GM12865 (cell line): ENCODE data around the gene UBE2G2.
A peak's percentile ranks its signal among the peaks of the same experiment; 100 is the strongest.

Experiments used
- DNase-seq: peaks from one replicate; pipeline ENCODE4 v3.0.0; 2010; ENCODE audit warnings: low read depth
- H3K4me3 ChIP-seq: 2 replicates; pipeline ENCODE4 v1.5.1; 2011; ENCODE audit warnings: mild to moderate bottlenecking, low read depth, low read length, control low read depth
- TF ChIP-seq, protein P1 (sequence below): IDR thresholded peaks from 2 replicates; pipeline ENCODE4 v1.5.1; 2011; ENCODE audit warnings: low read length, control low read depth, low read depth, inconsistent platforms; ENCODE audit not compliant: insufficient read depth; ENCODE audit errors: missing control alignments

Gene UBE2G2, protein sequence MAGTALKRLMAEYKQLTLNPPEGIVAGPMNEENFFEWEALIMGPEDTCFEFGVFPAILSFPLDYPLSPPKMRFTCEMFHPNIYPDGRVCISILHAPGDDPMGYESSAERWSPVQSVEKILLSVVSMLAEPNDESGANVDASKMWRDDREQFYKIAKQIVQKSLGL

DNA sequence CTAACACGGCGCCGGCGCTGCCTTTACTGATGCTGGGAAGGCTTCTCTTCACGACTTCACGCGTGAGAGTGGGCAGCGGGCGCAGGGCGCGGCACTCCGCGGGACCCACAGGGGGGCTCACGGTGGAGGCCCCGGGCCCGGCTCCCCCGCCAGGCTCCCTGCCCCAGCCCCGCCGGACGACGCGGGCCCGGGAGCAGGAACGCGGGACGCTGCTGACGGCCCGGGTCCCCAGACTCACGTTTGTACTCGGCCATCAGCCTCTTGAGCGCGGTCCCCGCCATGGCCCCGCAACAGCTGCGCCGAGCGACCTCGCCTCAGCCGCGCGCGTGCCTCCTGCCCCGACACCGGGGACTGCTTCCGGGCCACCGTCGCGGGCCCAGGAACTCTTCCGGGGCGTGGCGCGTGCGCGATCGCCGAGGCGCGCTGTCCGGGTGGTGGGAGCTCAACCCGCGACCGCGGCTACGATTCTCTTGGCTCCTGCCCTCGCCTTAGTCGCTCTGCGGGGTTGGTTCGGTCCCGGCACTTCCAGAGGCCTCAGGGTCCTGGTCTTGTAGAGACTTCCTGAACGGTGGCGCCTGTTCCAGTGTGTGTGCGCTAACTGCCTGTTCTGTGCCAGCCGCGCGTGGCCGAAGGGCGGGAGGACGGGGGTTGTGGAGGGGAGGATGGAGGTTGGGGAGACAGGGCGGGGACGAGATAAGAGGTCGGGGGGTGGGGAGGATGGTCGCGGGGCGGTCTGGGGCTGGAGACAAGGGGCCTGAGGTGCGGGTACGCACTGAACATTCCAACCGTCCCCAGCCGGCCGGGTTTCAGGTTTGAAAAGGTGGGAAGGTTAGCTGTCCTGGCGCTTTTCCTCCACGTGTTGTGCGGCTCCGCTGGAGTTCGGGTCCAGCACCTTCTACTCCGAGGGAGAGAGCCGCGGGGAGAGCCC lies at the start of gene UBE2G2:
TSS of gene UBE2G2 (minus strand) at position 353 of the 928 bp plus-strand sequence. CDS start at position 281, 72 bp downstream.
- peak; percentile 87 for DNase-seq
- H3K4me3 ChIP-seq, result peak within 1 kb of the TSS; percentile 84
- TF ChIP-seq, protein P1, sequence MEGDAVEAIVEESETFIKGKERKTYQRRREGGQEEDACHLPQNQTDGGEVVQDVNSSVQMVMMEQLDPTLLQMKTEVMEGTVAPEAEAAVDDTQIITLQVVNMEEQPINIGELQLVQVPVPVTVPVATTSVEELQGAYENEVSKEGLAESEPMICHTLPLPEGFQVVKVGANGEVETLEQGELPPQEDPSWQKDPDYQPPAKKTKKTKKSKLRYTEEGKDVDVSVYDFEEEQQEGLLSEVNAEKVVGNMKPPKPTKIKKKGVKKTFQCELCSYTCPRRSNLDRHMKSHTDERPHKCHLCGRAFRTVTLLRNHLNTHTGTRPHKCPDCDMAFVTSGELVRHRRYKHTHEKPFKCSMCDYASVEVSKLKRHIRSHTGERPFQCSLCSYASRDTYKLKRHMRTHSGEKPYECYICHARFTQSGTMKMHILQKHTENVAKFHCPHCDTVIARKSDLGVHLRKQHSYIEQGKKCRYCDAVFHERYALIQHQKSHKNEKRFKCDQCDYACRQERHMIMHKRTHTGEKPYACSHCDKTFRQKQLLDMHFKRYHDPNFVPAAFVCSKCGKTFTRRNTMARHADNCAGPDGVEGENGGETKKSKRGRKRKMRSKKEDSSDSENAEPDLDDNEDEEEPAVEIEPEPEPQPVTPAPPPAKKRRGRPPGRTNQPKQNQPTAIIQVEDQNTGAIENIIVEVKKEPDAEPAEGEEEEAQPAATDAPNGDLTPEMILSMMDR, result no peak

DNA sequence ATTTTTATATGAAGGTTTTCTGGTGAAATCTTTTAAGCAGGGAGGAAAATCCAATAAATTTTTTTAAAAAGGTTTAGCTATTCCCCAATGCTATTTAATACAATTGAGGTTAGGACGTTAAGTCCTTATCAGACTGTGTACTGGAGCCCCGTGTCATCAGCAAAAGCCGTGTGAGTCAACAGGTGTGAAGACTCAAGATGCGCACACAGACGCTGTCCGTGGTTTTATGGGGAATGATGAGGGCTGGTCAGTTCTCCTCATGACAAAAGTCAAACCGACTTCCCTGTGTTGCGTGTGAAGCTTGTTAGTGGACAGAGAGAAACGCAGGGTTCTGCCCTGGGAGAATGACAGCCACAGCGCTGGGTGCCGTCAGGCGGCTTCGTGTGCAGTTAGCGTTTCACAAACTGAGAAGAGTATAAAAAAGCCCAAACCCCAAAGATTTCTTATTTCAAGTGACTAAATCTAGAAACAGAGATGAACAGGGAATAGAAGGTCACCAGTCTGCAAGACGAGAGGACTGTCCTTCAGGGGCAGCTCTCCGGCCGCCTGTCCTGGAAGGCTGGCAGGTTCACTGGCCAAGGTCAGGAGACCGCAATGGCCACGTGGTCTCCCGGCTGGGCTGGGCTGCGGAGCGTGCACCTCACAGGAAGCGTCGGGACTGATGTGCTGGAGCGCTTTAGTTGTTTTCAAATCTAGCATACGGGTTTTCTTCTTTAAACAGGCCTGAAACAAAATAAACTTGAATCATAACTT lies 49.5 kb upstream of the UBE2G2 start:
- no peak for DNase-seq
- H3K4me3 ChIP-seq, result no peak overlapping the region
- TF ChIP-seq, protein P1, result no peak

DNA sequence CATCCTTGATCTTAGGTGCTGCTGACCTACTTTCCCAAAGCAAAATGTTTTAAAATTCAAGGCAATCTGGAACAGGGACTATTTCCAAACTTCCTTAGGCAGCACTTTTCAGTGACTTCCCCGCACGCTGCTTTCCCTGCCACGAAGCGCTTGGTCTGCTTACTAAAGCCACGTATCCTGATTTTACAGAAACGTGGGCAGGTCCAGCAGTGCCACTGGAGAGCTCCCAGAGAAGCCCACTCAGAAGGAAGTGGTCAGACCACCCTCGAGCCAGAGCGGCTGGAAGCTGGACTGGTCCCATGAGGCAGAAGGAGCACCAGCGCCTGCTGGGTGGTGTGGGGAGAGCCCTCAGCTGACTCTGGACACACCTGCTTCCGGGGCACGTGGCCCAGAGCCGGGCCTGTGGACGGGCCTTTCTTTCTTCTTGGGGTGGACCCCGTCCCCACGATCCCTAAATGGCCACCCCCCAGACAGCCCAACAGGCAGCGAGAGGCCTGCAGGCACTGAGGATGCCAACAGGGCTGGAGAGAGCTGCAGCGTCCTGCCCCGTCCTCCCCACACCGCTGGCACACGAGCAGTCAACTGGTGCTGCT lies 48.7 kb upstream of the UBE2G2 start:
- no peak overlapping the region for H3K4me3 ChIP-seq
- TF ChIP-seq, protein P1, result no peak
- no peak for DNase-seq

DNA sequence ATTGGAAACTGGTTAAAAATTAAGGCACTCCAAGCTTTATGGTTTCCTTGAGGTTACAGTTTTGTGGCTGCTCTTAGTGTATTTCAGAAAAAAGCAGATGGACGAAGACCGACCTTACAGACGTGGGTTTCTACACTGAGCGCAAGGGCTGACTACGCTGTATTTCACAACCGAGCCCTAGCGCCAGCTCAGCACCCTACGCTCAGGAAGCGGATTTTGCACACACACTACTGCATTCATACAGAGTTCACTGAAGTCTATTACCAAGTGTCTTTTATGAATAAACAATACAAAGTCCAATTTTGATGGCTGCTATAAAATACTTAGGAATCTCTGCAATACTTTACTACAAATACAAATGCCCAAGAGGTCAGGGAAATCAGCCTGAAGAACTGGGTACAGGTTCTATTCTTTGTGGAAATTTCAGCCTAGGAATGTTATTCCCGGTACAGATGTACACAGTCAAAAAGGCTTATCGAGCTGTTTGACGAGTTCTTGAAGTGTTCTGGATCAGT lies 48.1 kb upstream of the UBE2G2 start:
- DNase-seq, result no peak
- H3K4me3 ChIP-seq, result no peak overlapping the region
- TF ChIP-seq, protein P1, result no peak

DNA sequence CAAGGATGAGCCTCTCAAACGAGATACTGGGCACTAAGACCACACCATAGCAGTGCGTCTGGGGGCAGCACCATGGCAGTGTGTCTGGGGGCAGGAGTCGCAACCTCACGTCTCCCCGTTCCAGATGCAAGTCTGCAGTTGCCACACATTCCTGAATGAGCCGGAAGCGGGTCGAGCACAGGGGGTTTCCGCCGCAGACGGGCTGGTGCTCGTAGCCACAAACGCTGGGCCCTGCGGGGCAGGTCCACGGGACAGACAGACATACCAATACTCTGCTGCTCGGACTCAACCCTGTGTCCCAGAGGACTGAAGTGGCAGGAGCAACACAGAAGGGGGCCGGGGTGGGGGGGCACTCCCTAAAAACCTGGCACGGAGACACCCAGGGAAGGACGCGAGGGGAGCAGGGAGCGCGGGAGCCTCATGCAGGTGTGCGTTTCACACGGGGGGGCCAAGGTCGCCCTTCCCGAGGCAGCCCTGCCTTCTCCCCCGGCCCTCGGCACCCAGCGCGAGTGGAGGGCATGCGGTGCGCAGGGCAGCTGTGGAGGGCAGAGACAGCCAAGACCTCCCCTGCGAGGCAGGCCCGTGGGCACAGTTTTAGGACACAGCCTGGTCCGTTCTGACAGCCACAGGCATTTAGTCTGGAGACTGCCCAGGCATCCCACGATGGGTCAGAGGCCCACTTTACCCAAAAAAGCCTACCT lies 47.4 kb upstream of the UBE2G2 start:
- no peak overlapping the region for H3K4me3 ChIP-seq
- no peak for DNase-seq
- TF ChIP-seq, protein P1, result no peak
